ENCODE results near the gene LRRTM4.

- no peak for TF ChIP-seq REST (IDR thresholded peaks at IDR 0.05; ENCODE audit: insufficient read depth in 1 of 2, low read depth in 2 of 2, low read length in 2 of 2)
- no peak for TF ChIP-seq POLR2AphosphoS5 (IDR thresholded peaks at IDR 0.05; ENCODE audit: low read depth, low read length)
- no peak for TF ChIP-seq FOXP2 (optimal IDR thresholded peaks at IDR 0.05; ENCODE audit: borderline replicate concordance, extremely low read depth, extremely low read length, insufficient read depth)
- TF ChIP-seq TAF1 (IDR thresholded peaks at IDR 0.05; ENCODE audit: borderline replicate concordance, insufficient read depth, low read length): no peak
These were observed 342.9 kb downstream of the LRRTM4 start for GRCh38 chr2:77179297-77179696.
